HepG2 (cell line): ENCODE results near the gene ZFX. TPM values are rescaled to one million over a fixed set of nuclear protein-coding genes. Genes with fewer than 3 reads are reported as not detected.

Experiments
- CREBL2 ChIP-seq: sonication (generic); formaldehyde crosslinking; IDR thresholded peaks from 2 replicates; pipeline ENCODE4 v1.8.1; 2023; ENCODE audit warnings: missing genetic modification reagents, mild to moderate bottlenecking, borderline replicate concordance
- HNRNPUL1 ChIP-seq: fragments of 200-400 bp; formaldehyde crosslinking; IDR thresholded peaks from 2 replicates; pipeline ENCODE4 v1.6.1; 2017; ENCODE audit warnings: low read depth, mild to moderate bottlenecking, low read length, moderate library complexity
- HOMEZ ChIP-seq: IDR thresholded peaks from 2 replicates; pipeline ENCODE4 v1.6.1; 2016; ENCODE audit warnings: low read depth
- HOXA5 ChIP-seq: sonication (generic); formaldehyde crosslinking; IDR thresholded peaks from 2 replicates; pipeline ENCODE4 v1.4.0; 2020; ENCODE audit warnings: missing genetic modification reagents
- JUN ChIP-seq: sonication (generic); formaldehyde crosslinking; IDR thresholded peaks from 2 replicates; pipeline ENCODE4 v1.4.0; 2020; ENCODE audit warnings: mild to moderate bottlenecking, missing genetic modification reagents
- MIXL1 ChIP-seq: IDR thresholded peaks from 2 replicates; pipeline ENCODE4 v1.6.1; 2016
- NCOA5 ChIP-seq: sonication (generic); formaldehyde crosslinking; IDR thresholded peaks from 2 replicates; pipeline ENCODE4 v1.4.0; 2020; ENCODE audit warnings: missing genetic modification reagents
- NONO ChIP-seq, 2 experiments: fragments of 450-650 bp in 1 of 2; sonication (generic) in 1 of 2; formaldehyde crosslinking in 1 of 2; IDR thresholded peaks in 1 of 2; conservative IDR thresholded peaks in 1 of 2; 2 replicates each; pipeline versions ENCODE4 v1.6.1 to v1.8.0; 2017 to 2022; ENCODE audit warnings: mild to moderate bottlenecking in 1 of 2, missing genetic modification reagents in 1 of 2, moderate library complexity in 1 of 2
- ONECUT2 ChIP-seq: sonication (generic); formaldehyde crosslinking; IDR thresholded peaks from 2 replicates; pipeline ENCODE4 v1.4.0; 2020; ENCODE audit warnings: missing genetic modification reagents
- ZNF160 ChIP-seq: sonication (generic); formaldehyde crosslinking; IDR thresholded peaks from 2 replicates; pipeline ENCODE4 v1.8.0; 2022; ENCODE audit warnings: mild to moderate bottlenecking, inconsistent platforms, missing genetic modification reagents
- ZNF263 ChIP-seq: sonication (generic); formaldehyde crosslinking; IDR thresholded peaks from 2 replicates; pipeline ENCODE4 v1.4.0; 2020; ENCODE audit warnings: missing genetic modification reagents
- ZNF331 ChIP-seq: sonication (generic); formaldehyde crosslinking; IDR thresholded peaks from 2 replicates; pipeline ENCODE4 v1.4.0; 2020; ENCODE audit warnings: missing genetic modification reagents
- ZNF350 ChIP-seq: sonication (generic); formaldehyde crosslinking; IDR thresholded peaks from 2 replicates; pipeline ENCODE4 v1.4.0; 2020; ENCODE audit warnings: mild to moderate bottlenecking, low read depth, missing genetic modification reagents, borderline replicate concordance
- ZNF44 ChIP-seq: sonication (generic); formaldehyde crosslinking; IDR thresholded peaks from 2 replicates; pipeline ENCODE4 v1.5.1; 2020; ENCODE audit warnings: mild to moderate bottlenecking, missing genetic modification reagents
- ZNF441 ChIP-seq: sonication (generic); formaldehyde crosslinking; IDR thresholded peaks from 2 replicates; pipeline ENCODE4 v1.7.0; 2021; ENCODE audit warnings: missing genetic modification reagents, borderline replicate concordance
- ZNF597 ChIP-seq: sonication (generic); formaldehyde crosslinking; IDR thresholded peaks from 2 replicates; pipeline ENCODE4 v1.5.0; 2020; ENCODE audit warnings: missing genetic modification reagents
- ZNF598 ChIP-seq: sonication (generic); formaldehyde crosslinking; IDR thresholded peaks from 2 replicates; pipeline ENCODE4 v1.5.1; 2020; ENCODE audit warnings: mild to moderate bottlenecking, missing genetic modification reagents, borderline replicate concordance
- polyA plus RNA-seq, 8 experiments: library from polyadenylated mRNA; depleted of rRNA in 3 of 8; stranded (reverse) in 7 of 8; unstranded in 1 of 8; fragments of >200 nt; fragmentation: Illumina TruSeq in 4 of 8; extraction: Trizol in 4 of 8; gene quantifications; 2 replicates each; pipeline versions ENCODE4 v1.2.1 to v1.2.3, GENCODE V29; 2011 to 2016; ENCODE audit warnings: low read depth in 4 of 8, missing spikeins in 1 of 8, mixed read lengths in 1 of 8; ENCODE audit not compliant: insufficient read depth in 1 of 8
- total RNA-seq, 5 experiments: library from RNA; depleted of rRNA; stranded (reverse); fragments of >200 nt; fragmentation: Illumina TruSeq; extraction: Trizol; gene quantifications; 2 replicates each; pipeline ENCODE4 v1.2.3, GENCODE V29; 2016; ENCODE audit warnings: low read depth in 1 of 5
- TF ChIP-seq, protein P1 (sequence below), 2 experiments: sonication (generic) in 1 of 2; formaldehyde crosslinking in 1 of 2; IDR thresholded peaks; 2 replicates each; pipeline versions ENCODE4 v1.6.1 to v1.9.0; 2014 to 2022; ENCODE audit warnings: antibody characterized with exemption in 1 of 2, borderline replicate concordance in 1 of 2, inconsistent platforms in 1 of 2, low read depth in 1 of 2, missing genetic modification reagents in 1 of 2
- TF ChIP-seq, protein P2 (sequence below): sonication (generic); formaldehyde crosslinking; IDR thresholded peaks from 2 replicates; pipeline ENCODE4 v1.8.0; 2022; ENCODE audit warnings: missing genetic modification reagents, low read depth, mild to moderate bottlenecking, borderline replicate concordance
- TF ChIP-seq, protein P3 (sequence below): sonication (generic); formaldehyde crosslinking; IDR thresholded peaks from 2 replicates; pipeline ENCODE4 v1.8.0; 2022; ENCODE audit warnings: mild to moderate bottlenecking, missing genetic modification reagents, moderate library complexity

Gene ZFX
- total and polyA plus RNA-seq, 2 of the 13 experiments (the other 11 are each of a cell fraction or from before 2014, with no cell fraction given): 13.8 to 37.3 TPM

GRCh38 chrX:24189490-24189889, 40.0 kb downstream of the ZFX start (continued):
- TF ChIP-seq, protein P1, sequence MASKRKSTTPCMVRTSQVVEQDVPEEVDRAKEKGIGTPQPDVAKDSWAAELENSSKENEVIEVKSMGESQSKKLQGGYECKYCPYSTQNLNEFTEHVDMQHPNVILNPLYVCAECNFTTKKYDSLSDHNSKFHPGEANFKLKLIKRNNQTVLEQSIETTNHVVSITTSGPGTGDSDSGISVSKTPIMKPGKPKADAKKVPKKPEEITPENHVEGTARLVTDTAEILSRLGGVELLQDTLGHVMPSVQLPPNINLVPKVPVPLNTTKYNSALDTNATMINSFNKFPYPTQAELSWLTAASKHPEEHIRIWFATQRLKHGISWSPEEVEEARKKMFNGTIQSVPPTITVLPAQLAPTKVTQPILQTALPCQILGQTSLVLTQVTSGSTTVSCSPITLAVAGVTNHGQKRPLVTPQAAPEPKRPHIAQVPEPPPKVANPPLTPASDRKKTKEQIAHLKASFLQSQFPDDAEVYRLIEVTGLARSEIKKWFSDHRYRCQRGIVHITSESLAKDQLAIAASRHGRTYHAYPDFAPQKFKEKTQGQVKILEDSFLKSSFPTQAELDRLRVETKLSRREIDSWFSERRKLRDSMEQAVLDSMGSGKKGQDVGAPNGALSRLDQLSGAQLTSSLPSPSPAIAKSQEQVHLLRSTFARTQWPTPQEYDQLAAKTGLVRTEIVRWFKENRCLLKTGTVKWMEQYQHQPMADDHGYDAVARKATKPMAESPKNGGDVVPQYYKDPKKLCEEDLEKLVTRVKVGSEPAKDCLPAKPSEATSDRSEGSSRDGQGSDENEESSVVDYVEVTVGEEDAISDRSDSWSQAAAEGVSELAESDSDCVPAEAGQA (IDR thresholded peaks at IDR 0.05; ENCODE audit: low read depth): no peak
- TF ChIP-seq, protein P1 (CRISPR knock-in tag; IDR thresholded peaks at IDR 0.05; ENCODE audit: borderline replicate concordance): no peak; the same call in 1 of the 2 replicates
- TF ChIP-seq ZNF263: no peak
- TF ChIP-seq ZNF598: no peak
- TF ChIP-seq ZNF350 (CRISPR knock-in tag): no peak
- TF ChIP-seq ZNF331 (CRISPR knock-in tag): no peak
- TF ChIP-seq NONO (IDR thresholded peaks at IDR 0.05): no peak
- TF ChIP-seq NONO (CRISPR knock-in tag; conservative IDR thresholded peaks at IDR 0.05): no peak
- TF ChIP-seq MIXL1 (CRISPR knock-in tag): peak; percentile 93; the same call in 1 of the 2 replicates
- no peak for TF ChIP-seq ZNF597
- no peak for TF ChIP-seq ZNF441 (CRISPR knock-in tag)
- no peak for TF ChIP-seq HOXA5 (CRISPR knock-in tag)
- TF ChIP-seq, protein P2, sequence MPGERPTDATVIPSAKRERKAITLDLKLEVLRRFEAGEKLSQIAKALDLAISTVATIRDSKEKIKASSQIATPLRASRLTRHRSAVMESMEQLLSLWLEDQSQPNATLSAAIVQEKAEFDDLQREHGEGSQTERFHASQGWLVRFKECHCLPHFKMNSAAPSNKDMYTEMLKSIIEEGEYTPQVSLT (CRISPR knock-in tag): no peak
- no peak for TF ChIP-seq NCOA5 (CRISPR knock-in tag)
- TF ChIP-seq CREBL2 (CRISPR knock-in tag): no peak
- TF ChIP-seq, protein P3, sequence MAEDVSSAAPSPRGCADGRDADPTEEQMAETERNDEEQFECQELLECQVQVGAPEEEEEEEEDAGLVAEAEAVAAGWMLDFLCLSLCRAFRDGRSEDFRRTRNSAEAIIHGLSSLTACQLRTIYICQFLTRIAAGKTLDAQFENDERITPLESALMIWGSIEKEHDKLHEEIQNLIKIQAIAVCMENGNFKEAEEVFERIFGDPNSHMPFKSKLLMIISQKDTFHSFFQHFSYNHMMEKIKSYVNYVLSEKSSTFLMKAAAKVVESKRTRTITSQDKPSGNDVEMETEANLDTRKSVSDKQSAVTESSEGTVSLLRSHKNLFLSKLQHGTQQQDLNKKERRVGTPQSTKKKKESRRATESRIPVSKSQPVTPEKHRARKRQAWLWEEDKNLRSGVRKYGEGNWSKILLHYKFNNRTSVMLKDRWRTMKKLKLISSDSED (CRISPR knock-in tag): no peak
- no peak for TF ChIP-seq HOMEZ
- no peak for TF ChIP-seq ZNF44 (CRISPR knock-in tag)
- TF ChIP-seq JUN (CRISPR knock-in tag): no peak
- TF ChIP-seq HNRNPUL1: 0 out of 2 replicates have a peak, but pooled peaks have one; percentile 55
- no peak for TF ChIP-seq ZNF160
- TF ChIP-seq ONECUT2 (CRISPR knock-in tag): peak; percentile 89
